Mesenteric fat pad (tissue), 1 donor: ENCODE data around the gene RINL. TPM values are rescaled to one million over a fixed set of nuclear protein-coding genes. Genes with fewer than 3 reads are reported as not detected.

Experiments
- DNase-seq: peaks from one replicate; pipeline ENCODE4 v3.0.0-alpha.2; 2020; ENCODE audit warnings: low spot score
- long read RNA-seq: library from polyadenylated mRNA; unstranded; transcript quantifications from one replicate; pipeline ENCODE4 v2.0.0, GENCODE V29; 2020
- total RNA-seq: library from RNA; stranded (reverse); fragmentation: NEBNext Ultra II Directional; extraction: Animal tissue kit (Norgen Biotek cat#: 25700); gene quantifications from one replicate; pipeline ENCODE4 v1.2.1, GENCODE V29; 2021
- donor health status: DM: yes; HTN: yes; CAD: no.

The RINL gene
- total RNA-seq = 8.9 TPM
- long read RNA-seq, partial matches to known transcripts = 3 of 3 reads
- long read RNA-seq, other reads (novel, unspliced or antisense) = 0 of 3 reads

GRCh38 chr19:38877781-38878574 is at the start of gene RINL:
Gene RINL (minus strand): TSS chr19:38878275. CDS start chr19:38876742, 1,533 bp downstream.
- no peak for DNase-seq

DNA sequence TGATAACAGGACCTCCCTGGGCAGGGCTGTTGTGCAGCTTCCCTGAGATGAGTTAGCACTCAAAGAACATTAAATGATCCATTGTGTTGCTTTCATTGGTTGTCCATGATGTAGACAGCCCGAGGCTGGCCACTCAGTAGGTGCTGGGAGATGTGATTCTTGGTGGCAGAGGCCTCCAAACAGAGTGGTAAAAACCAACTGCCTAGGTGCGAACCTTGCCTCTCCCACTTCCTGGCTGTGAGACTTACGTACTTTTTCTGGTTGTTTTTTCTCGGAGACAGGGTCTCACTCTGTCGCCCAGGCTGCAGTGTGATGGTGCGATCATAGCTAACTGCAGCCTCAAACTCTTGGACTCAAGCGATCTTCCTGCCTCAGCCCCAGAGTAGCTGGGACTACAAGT is 46.3 kb upstream of the RINL start:
- DNase-seq = no peak

- DNase-seq = no peak
Observed at GRCh38 chr19:38922482-38922881, 44.4 kb upstream of the RINL start.

DNA sequence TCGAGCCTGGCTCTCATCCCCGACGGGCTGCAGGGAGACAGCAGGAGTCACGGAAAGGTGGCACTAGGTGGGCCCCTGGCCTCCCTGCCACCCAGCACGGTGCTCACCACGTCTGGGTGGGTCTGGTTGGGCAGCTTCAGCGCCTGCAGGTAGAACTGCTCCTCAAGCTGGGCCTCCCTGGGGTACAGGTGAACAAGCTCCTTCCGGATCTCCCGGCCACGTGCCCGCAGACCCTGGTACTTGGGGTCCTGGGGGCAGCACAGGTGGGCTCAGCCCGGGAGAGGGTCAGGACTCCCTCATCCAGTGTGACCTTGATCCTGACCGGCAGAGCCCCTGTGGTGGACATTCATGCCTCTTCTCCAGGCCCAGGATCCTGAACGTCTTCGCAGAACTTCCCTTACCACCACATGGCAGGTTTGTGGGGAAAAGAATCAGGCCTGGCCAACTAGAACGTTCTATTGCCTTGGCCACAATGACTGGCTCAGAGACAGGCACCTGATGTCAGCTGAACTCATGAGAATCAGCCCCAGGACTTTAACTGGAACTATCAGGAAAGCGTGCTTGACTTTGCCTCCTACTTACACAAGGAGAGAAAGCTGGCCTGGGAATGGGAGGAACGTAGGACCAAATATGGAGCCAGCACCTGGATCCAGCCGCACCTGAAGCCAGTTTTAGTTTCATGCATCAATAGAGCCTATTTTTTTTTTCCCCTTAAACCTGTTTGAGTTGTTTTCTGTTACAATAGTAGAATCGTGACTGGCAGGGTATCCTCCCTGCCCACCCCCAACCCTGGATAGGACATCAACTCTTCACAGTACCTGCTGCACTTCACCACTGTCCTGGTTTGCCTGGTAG is 43.6 kb upstream of the RINL start:
- no peak for DNase-seq

- no peak for DNase-seq
Observed at GRCh38 chr19:38920602-38921419, 42.7 kb upstream of the RINL start.

- DNase-seq = no peak
Observed at GRCh38 chr19:38919837-38920601, 41.9 kb upstream of the RINL start.

- no peak for DNase-seq
Observed at GRCh38 chr19:38918526-38918925, 40.5 kb upstream of the RINL start.

DNA sequence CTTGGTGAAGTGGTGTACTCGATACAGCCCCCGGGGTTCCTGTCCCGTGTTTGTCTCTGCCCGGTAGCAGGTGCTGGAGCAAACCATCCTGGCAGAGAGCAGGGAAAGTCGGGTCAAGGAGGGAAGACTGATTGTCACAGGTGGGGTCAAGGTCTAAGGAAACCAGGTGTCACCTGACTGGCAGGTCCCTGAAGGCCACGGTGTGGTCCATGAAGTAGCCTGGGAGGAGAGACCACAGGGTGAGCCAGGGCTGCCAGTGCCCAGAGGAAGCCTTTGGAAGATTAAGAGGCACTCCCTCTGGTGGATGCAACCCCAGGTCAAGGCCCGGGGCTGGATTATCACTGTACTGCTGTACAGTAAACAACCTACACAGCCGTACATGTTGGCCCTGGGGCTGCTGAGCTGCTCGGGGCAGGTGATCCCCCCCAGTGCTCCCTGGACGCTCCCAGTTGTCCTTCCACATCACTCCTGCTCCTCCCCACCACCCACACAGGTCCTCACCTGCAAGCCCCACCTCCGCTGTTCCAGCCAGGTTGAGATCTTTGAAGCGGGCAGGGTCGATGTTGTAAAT is 39.9 kb upstream of the RINL start:
- DNase-seq = no peak

GRCh38 chr19:38917516-38917915 is 39.4 kb upstream of the RINL start:
- DNase-seq = no peak

DNA sequence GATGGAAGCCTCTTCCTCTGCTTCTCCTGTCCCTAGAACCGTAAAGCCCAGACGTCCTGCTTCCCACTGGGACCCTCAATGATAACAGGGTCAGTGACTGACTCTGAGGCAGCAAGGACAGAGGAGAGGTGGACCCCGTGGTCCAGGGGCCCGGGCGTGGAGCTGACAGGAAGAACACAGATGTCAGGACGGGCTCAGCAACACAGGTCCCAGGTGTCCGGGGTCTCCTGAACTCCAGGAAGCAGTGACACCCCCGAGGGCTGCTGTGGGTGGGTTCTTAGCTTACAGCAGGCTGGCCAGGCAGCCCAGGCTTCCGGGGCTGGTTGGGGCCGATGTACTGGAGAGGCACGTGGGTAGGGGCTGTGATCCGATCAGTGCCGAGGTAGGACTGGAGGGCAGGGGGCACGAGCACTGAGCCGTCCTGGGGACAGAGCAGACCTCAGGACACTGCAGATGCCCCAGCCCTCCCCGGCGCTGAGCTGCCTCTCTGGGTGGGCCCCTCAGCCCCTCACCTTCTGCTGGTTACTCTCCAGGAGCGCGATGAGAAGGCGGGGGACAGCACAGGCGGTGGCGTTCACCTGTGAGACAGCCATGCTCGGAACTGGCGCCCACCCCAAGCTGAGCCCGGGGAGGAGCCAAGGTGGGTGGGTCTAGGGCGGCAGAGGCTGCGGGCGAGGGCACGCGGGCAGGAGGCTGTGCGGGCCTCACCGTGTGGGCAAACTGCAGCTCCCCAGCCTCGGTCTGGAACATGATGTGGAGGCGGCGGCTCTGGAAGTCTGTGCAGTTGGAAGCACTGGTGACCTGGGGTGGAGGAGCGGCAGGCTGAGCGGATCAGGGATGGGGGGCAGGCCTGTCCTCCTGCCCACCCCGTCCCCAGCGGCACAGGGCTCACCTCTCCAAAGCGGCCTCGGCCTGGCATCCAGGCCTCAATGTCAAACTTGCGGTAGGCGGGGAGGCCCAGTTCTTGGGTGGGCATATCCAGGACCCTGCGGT is 37.5 kb upstream of the RINL start:
- no peak for DNase-seq

DNA sequence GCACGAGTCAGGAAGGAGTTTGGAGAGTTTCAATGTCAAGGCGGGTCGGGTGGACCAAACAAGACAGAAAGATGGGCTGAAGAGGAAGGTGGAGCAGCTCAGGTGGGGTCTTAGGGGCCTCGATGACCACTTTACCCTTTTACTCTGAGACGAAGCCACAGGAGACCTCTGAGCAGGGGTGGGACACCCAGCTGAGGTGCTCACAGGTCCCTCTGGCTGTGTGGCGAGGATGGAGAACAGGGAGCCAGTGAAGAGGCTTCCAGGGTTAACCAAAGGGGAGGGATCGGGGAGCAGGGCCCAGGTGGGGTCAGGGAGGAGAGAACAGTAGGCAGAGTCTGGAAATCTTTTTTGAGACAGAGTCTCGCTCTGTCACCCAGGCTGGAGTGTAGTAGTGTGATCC is 35.9 kb upstream of the RINL start:
- DNase-seq = no peak

DNA sequence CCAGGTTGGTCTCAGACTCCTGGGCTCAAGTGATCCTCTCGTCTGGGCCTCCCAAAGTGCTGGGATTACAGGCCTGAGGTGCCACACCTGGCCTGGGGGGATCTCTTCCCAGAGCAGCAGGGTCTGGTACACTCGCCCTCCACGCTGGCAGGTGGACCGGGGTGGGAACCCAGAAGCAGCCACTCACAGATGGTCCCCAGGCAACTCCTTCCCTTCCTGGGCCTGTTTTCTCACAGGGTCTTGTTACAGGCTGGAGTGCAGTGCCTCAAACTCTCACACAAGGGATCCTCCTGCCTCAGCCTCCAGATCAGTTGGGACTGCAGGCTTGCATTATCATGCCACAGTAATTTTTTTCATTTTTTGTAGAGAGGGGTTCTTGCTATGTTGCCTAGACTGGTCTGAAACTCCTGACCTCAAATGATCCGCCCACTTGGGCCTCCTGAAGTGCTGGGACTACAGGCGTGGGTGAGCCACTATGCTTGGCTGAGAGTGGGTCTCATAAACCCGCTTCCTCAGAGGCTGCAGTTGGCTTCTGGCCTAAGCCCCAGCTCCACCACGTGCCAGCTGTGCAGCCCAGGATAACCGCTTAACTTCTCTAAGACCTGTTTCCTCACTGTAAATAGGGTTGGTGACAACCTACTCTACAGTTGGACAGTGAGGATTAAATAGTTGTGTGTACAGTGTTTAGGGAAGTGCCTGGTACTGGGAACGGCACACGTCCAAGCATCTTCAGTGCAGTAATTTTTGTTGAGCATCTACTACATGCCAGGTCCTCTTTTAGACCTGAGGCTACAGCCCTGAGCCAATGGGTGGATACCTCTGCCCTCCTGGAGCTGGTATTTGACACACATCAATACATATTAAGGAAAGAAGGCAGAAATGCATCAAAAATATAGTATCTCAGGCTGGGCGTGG is 34.8 kb upstream of the RINL start:
- DNase-seq = no peak

- DNase-seq = no peak
Observed at GRCh38 chr19:38911388-38912001, 33.4 kb upstream of the RINL start.

DNA sequence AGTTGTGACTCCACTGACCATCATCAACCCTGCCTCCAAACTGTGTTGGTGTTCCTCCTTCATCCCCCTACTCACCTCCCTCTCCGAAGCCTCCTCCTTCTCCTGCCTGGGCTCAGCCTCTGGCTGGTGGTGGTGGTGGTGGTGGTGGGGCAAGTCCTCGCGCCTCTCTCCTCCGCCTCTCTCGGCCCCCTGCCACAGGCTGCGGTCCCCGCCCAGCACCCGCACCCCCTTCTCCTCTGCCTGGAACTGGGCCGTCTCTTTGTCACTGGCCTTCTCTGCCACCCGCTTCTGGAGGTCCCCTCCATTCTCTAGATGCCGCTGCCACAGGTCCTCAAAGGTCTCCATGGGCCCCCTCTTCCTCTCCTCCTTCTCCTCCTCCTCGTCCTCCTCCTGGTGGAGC is 32.4 kb upstream of the RINL start:
- no peak for DNase-seq

DNA sequence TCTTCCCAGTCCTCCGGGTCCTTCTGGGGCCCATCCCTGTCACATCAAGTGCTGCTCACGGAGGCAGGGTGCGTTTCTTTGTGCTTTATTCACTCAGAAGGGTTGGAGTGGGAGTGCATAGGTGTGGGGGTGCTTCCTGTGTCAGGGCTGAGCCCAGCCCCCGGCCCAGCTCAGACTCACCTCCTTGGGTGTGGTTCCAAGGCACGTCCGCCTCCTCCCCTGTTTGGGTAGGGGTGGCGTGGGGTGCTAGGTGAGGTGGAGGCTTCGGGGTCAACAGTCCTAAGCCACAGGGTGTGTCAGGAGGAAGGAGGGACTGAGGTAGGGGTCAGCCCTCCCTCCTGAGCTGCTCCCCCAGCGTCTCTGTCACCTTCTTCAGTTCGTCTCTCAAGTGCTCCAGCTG is 30.8 kb upstream of the RINL start:
- DNase-seq = no peak

DNA sequence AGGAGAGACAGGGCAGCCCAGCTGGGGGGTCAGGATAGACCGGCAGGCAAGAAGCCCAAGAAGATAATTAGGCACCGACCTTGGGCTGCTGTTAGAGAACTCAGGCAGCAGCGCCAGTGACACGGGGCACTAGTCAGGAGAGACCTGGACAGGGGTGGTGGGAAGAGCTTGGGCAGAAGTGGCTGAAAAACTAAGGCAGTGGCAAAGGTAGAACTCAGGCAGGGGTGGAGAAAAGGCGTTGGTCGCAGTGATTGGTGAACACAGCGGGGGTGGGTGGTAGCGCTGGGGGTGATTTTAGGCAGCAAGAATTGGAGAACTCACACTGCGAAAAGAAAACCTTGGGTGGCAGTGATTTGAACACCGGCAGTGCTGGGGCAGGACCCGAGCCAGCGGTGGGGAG is 29.6 kb upstream of the RINL start:
- DNase-seq = no peak

- DNase-seq = no peak
Observed at GRCh38 chr19:38907227-38907626, 29.2 kb upstream of the RINL start.

DNA sequence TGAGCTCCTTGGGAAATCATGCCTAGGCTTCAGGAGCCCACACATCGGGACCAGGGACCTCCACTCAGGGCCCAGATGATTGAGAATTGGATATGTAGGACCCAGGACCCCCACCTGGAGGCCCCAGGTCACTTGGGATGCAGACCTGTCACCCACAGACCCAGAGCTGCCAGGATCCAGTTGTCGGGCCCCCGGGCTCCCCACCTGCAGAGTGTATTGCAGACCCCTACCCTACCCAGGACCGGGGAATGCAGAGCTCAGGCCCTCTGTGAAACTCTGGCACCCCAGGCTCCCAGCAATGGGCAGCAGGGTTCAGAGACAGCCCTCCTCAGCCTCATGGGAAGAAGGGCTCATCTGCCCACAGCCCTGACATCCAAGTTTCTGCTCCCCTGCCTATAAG is 27.5 kb upstream of the RINL start:
- no peak for DNase-seq
